SK-N-MC (cell line): ENCODE measurements around the gene NCOA3.
"Not testable (repeated sequence)": the region's sequence is repeated elsewhere in the genome, so short reads cannot be mapped to it uniquely, and the experiment has no call there.

Source experiments
- DNase-seq: peaks from one replicate; pipeline ENCODE4 v3.0.0-alpha.2; 2011; ENCODE audit warnings: low read depth, low spot score
- H3K27ac ChIP-seq: fragments of 200-600 bp; sonication (generic); 2 replicates; pipeline ENCODE4 v1.5.1; 2016; ENCODE audit warnings: mixed run types
- H3K36me3 ChIP-seq: fragments of 200-600 bp; sonication (generic); 2 replicates; pipeline ENCODE4 v1.6.1; 2017; ENCODE audit warnings: antibody characterized with exemption, low read length, mixed read lengths; ENCODE audit not compliant: insufficient read depth
- H3K4me3 ChIP-seq: fragments of 200-600 bp; sonication (generic); 2 replicates; pipeline ENCODE4 v1.5.1; 2016
- H3K9ac ChIP-seq: fragments of 200-600 bp; sonication (generic); 2 replicates; pipeline ENCODE4 v1.8.0; 2017; ENCODE audit warnings: mixed run types, mixed read lengths; ENCODE audit not compliant: insufficient read length
- H3K9me3 ChIP-seq: fragments of 200-600 bp; sonication (generic); 2 replicates; pipeline ENCODE4 v1.6.1; 2017; ENCODE audit warnings: low read depth, mild to moderate bottlenecking, antibody characterized with exemption, low read length, moderate library complexity, mixed read lengths
- EZH2 ChIP-seq: fragments of 200-600 bp; sonication (generic); IDR thresholded peaks from one replicate; pipeline ENCODE4 v1.6.1; 2017; ENCODE audit warnings: antibody characterized with exemption
- FOXP2 ChIP-seq: optimal IDR thresholded peaks from 2 replicates; pipeline ENCODE3; 2011; ENCODE audit warnings: mild to moderate bottlenecking, moderate library complexity; ENCODE audit not compliant: insufficient read depth; ENCODE audit errors: extremely low read length, control extremely low read depth
- POLR2AphosphoS5 ChIP-seq: IDR thresholded peaks from 2 replicates; pipeline ENCODE4 v1.6.1; 2012; ENCODE audit warnings: mild to moderate bottlenecking, low read depth, low read length, borderline replicate concordance

NCOA3 gene

DNA sequence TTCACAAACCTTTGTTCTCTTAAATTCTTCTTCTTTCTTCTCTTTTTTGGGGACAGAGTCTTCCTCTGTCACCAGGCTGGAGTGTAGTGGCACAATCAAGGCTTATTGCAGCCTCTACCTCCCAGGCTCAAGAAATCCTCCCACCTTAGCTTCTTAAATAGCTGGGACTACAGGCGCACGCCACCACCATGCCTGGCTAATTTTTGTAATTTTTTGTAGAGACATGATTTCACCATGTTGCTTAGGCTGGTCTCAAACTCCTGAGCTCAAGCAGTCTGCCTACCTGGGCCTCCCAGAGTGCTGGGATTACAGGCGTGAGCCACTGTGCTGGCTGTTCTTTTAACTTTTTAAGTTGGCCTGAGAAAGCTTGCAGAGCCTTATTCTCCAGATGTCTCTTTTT lies 48.0 kb downstream of the NCOA3 start:
- Histone ChIP-seq H3K9me3 (no peaks in the 10 kb centered on the region), H3K36me3 (no peaks in the 10 kb centered on the region), H3K27ac (no peak overlapping the region), H3K4me3 (no peak overlapping the region), H3K9ac (no peak overlapping the region)
- TF ChIP-seq EZH2 (no peak), FOXP2 (no peak), POLR2AphosphoS5 (no peak)
- DNase-seq: no peak

- Histone ChIP-seq H3K9me3 (no peaks in the 10 kb centered on the region), H3K27ac (peak overlapping the region; percentile 16; the same call in 1 of the 2 replicates), H3K36me3 (no peaks in the 10 kb centered on the region), H3K9ac (no peak overlapping the region), H3K4me3 (no peak overlapping the region)
- DNase-seq: no peak
- no peak for TF ChIP-seq FOXP2
- no peak for TF ChIP-seq POLR2AphosphoS5
- TF ChIP-seq EZH2: no peak
Observed at GRCh38 chr20:47551222-47551621, 49.5 kb downstream of the NCOA3 start.

GRCh38 chr20:47551841-47552240 lies 50.2 kb downstream of the NCOA3 start:
- no peaks in the 10 kb centered on the region for H3K36me3 ChIP-seq
- no peak overlapping the region for H3K9ac ChIP-seq
- H3K27ac ChIP-seq: 0 out of 2 replicates have a peak overlapping the region, but pooled peaks have one; percentile 25
- no peak overlapping the region for H3K4me3 ChIP-seq
- no peak for TF ChIP-seq EZH2
- TF ChIP-seq POLR2AphosphoS5: no peak
- TF ChIP-seq FOXP2: no peak
- H3K9me3 ChIP-seq: no peaks in the 10 kb centered on the region
- DNase-seq: no peak

- Histone ChIP-seq H3K36me3 (no peaks in the 10 kb centered on the region), H3K27ac (no peak overlapping the region), H3K4me3 (no peak overlapping the region), H3K9me3 (no peaks in the 10 kb centered on the region), H3K9ac (no peak overlapping the region)
- DNase-seq: no peak
- TF ChIP-seq EZH2: no peak
- no peak for TF ChIP-seq FOXP2
- no peak for TF ChIP-seq POLR2AphosphoS5
Observed at GRCh38 chr20:47552996-47553395, 51.3 kb downstream of the NCOA3 start.

DNA sequence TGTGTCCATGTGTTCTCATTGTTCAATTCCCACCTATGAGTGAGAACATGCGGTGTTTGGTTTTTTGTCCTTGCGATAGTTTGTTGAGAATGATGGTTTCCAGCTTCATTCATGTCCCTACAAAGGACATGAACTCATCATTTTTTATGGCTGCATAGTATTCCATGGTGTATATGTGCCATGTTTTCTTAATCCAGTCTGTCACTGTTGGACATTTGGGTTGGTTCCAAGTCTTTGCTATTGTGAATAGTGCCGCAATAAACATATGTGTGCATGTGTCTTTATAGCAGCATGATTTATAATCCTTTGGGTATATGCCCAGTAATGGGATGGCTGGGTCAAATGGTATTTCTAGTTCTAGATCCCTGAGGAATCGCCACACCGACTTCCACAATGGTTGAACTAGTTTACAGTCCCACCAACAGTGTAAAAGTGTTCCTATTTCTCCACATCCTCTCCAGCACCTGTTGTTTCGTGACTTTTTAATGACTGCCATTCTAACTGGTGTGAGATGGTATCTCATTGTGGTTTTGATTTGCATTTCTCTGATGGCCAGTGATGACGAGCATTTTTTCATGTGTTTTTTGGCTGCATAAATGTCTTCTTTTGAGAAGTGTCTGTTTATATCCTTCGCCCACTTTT lies 52.0 kb downstream of the NCOA3 start:
- H3K4me3 ChIP-seq, H3K36me3 ChIP-seq, H3K27ac ChIP-seq, H3K9me3 ChIP-seq, H3K9ac ChIP-seq, DNase-seq: not testable (repeated sequence)

GRCh38 chr20:47554283-47554682 lies 52.6 kb downstream of the NCOA3 start:
- not testable (repeated sequence) for H3K4me3 ChIP-seq, H3K9me3 ChIP-seq, DNase-seq, H3K27ac ChIP-seq, H3K9ac ChIP-seq, H3K36me3 ChIP-seq

DNA sequence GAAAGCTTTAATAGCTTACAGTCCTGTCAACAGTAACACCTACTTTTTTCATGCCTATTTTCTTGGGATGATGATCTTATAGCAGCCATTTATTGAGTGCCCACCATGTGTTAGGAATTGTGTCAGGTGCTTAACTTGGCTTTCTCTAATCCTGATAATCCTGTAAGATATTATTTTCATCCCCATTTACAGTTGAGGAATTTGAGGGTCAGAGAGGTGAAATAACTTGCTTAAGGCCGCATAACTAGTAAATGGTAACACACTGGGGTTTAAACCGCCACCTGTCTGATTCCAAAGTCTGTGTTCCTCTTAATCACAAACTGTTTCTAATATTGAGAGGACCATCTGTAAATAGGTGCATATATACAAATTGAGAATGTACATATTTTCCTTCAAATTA lies 55.5 kb downstream of the NCOA3 start:
- Histone ChIP-seq H3K36me3 (no peaks in the 10 kb centered on the region), H3K9me3 (no peaks in the 10 kb centered on the region), H3K9ac (no peak overlapping the region), H3K4me3 (no peak overlapping the region), H3K27ac (no peak overlapping the region)
- no peak for DNase-seq
- TF ChIP-seq FOXP2: no peak

DNA sequence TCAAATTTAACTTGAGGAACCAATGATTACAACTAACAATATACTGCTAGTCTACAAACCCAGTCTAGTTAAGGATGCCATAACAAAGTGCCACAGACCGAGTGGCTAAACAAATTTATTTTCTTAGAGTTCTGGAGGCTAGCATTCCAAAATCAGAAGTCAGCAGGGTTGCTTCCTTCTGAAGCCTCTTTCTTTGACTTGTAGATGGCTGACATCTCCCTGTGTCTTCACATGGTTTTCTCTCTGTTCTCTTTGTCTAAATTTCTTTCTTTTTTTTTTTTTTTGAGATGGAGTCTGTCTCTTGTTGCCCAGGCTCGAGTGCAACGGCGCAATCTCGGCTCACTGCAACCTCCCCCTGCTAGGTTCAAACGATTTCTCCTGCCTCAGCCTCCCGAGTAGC lies 56.1 kb downstream of the NCOA3 start:
- no peak overlapping the region for H3K27ac ChIP-seq
- H3K9ac ChIP-seq: no peak overlapping the region

GRCh38 chr20:47558295-47559066 lies 56.8 kb downstream of the NCOA3 start:
- Histone ChIP-seq H3K9me3 (no peaks in the 10 kb centered on the region), H3K36me3 (no peaks in the 10 kb centered on the region), H3K4me3 (no peak overlapping the region), H3K27ac (no peak overlapping the region), H3K9ac (no peak overlapping the region)
- TF ChIP-seq POLR2AphosphoS5: no peak
- no peak for TF ChIP-seq FOXP2
- TF ChIP-seq EZH2: no peak
- DNase-seq: no peak

More for the DNA sequence above, 56.1 kb downstream of the NCOA3 start:
- no peak for TF ChIP-seq EZH2
- no peak for TF ChIP-seq POLR2AphosphoS5
- no peak for TF ChIP-seq FOXP2
- H3K9me3 ChIP-seq: no peaks in the 10 kb centered on the region
- no peak for DNase-seq
- H3K36me3 ChIP-seq: no peaks in the 10 kb centered on the region
- H3K4me3 ChIP-seq: no peak overlapping the region
